CD4-positive, alpha-beta T cell treated with Interleukin-21 for 1 hour (primary cell): Measurements from ENCODE around the gene CCNB3.

ENCODE experiments used
- DNase-seq: peaks from one replicate; pipeline ENCODE4 v3.0.0-alpha.2; 2020

Gene CCNB3

GRCh38 chrX:50343917-50344316 is 139.4 kb downstream of the CCNB3 start:
- DNase-seq: no peak

- no peak for DNase-seq
Measured at GRCh38 chrX:50372966-50373365, 168.4 kb downstream of the CCNB3 start.

DNA sequence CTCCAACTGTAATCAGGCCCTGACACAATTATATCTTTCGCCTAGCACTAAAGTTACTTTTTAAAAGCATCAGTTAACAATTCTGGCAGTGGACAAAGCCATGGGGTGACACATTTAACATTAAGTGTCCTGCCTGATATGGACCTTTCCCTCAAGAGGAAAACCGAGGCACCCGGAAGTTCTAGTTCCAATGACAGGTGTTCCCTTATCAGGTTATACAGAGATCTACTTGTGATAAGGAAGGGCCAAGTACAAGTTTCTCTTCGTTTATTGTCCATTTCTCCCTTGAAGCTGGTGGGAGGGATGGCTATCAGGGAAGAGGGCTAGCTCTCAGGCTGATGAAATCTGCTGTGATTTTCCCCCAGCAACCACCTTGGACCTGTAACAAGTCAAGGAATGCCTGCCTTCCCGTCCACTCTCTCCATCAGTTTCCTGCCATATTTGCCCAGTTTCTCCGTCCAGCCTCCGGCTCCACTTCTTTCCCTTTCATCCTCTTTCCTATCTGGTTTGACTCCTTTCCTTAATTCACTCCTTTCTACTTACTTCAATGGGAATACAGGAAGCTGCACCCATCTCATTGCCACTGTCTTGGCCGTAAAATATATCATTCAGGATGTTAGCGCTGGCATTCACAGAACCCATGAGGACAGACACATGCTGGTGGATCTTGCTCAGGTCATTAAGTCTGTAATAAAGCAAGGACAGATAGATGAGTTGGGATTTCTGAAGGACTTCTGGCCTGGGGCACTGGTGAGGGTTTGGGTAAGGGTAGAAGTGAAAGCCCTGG is 171.1 kb downstream of the CCNB3 start:
- no peak for DNase-seq

- DNase-seq: no peak
Measured at GRCh38 chrX:50381729-50382415, 177.3 kb downstream of the CCNB3 start.

DNA sequence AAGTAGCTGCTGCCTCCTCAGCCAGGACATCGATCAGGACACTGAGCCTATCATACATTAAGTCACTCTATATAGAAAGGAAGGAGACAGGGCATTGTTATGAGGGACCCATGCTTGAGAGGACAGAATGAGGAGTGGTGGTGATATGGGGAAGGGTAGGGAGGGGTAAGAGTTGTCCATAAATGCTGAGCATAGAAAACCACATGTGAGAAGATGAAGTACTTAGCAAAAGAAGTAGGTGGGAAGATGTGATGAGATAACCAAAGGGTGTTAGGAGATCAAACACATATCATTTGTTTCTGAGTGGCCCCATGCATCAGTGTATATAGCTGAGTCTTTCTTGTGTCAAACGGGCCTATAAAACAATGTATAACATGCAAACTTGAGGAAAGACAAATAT is 182.0 kb downstream of the CCNB3 start:
- DNase-seq: no peak

- no peak for DNase-seq
Measured at GRCh38 chrX:50393902-50394301, 189.3 kb downstream of the CCNB3 start.
